ENCODE measurements around the gene KSR1.

- TF ChIP-seq CTCF (IDR thresholded peaks at IDR 0.05; ENCODE audit: insufficient read depth, low read depth, low read length), result no peak
- no peak for TF ChIP-seq EZH2 (IDR thresholded peaks at IDR 0.05; ENCODE audit: insufficient read depth, low read length)
Measured at GRCh38 chr17:27608328-27609230, 152.3 kb downstream of the KSR1 start.
